Measurements from ENCODE around the gene SHROOM2.
"Not testable (repeated sequence)": the region's sequence is repeated elsewhere in the genome, so short reads cannot be mapped to it uniquely, and the experiment has no call there.

The SHROOM2 gene

GRCh38 chrX:9832811-9833210 is 46.6 kb downstream of the SHROOM2 start:
- no peak for DNase-seq

DNA sequence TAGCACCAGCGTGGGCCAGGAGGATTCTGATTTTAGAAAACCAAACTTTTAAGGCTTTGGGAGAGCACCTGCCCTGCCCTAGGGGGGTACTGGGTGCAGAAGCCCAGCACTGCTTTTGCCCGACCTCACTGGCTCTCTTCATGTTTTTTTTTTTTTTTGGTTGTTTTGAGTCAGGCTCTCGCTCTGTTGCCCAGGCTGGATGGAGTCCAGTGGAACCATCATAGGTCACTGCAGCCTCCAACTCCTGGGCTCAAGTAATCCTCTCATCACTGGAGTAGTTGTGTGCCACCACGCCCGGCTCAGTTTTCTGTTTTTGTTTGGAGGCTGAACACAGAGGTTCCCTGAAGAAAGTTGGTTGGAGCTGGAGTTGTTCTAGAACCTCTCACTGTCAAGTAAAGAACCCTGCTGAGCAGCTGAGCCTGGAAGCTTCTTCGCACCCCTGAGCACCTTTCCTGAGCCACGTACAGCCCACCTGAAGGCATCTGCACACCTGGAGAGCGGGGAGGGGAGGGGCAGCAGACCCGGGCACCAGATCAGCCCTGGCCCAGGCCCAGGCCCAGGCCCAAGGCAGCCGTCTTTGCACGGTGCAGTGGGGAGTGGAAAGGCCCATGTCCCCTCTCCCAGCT is 49.5 kb downstream of the SHROOM2 start:
- DNase-seq = no peak

GRCh38 chrX:9842541-9842940 is 56.3 kb downstream of the SHROOM2 start:
- DNase-seq = no peak

DNA sequence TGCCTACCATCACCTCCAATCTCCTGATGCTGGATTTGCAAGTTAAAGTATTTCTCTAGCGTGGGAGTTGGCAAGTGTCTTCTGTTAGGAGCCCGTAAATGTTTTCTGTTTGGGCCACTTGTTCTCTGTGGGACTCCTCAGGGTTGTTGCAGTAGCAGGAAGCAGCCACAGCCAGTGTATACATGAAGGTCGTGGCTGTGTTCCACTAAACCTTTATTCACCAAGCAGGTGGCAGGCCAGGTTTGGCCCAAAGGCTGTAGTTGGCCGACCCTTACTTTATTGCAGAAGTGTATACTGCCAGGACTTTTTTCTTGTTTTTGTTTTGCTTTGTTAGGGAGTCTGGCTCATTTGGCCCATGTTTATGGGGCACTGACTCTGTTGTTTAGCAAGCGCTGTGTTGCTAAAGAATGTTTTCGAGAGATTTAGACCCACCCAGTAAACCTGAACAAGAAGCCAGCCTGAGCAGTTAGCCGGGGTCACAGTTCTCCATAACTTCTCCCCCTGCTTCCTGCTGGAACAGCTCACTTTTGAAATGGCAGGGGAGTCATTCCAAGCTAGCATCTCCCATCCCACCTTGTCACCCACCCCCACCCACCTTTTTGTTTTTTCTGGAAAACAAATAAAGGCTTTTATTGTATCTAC is 58.8 kb downstream of the SHROOM2 start:
- no peak for DNase-seq

- DNase-seq = no peak
Observed at GRCh38 chrX:9845578-9845952, 59.3 kb downstream of the SHROOM2 start.

- DNase-seq = no peak
Observed at GRCh38 chrX:9846631-9847030, 60.4 kb downstream of the SHROOM2 start.

DNA sequence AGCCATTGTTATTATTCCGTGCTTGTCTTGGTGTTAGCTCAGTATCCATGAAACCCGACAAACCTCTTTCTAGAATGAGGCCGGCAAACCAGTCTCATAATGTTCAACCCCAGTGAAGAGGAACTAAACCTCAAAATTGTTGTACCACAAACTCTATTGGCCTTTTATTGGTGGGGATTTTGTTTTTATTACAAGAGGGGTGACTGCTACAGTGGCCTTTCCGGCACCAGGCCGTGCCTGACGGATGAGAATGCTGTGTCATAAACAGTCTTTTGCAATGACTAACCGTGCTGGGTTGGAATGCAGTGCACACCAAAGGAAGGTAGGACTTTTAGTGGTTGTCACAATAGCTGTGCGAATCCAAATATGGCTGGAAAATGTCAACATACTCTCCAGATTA is 60.8 kb downstream of the SHROOM2 start:
- no peak for DNase-seq

GRCh38 chrX:9848718-9849479 is 62.7 kb downstream of the SHROOM2 start:
- no peak for DNase-seq

GRCh38 chrX:9851890-9852289 is 65.7 kb downstream of the SHROOM2 start:
- no peak for DNase-seq

- no peak for DNase-seq
Observed at GRCh38 chrX:9853307-9853706, 67.1 kb downstream of the SHROOM2 start.

DNA sequence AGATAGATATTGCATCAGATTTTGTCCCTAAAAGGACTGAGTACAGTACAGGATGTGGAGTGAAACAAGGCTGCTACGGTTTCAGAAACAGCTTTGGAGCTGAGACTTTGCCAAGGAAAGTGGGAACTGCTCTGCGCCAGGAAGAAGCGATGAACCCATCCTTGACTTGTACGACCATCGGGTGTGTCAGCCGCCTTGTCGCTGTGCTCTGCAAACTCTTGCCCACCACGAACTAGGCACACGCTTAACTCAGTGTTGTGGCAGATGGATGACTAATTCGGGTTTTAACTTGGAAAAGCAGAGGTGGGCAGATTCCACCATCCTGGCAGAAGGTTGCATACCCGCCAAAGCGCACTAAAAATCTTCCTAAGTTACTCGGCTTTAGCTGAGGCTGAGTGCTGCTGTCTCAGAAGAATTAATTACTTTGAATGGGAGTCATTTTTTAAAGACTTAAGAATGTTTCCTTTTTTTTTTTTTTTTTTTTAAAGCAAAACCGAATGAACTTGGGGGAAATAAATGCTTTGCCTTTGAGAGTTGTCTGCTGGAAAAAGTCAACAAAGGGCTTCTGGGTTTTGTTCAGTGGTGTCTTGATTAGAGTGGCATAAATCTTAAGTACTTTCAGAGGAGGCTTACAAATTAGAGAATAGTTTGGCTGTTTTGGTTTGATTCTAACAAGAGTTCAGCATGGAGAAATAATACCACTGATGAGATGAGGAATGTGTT is 69.5 kb downstream of the SHROOM2 start:
- no peak for DNase-seq

DNA sequence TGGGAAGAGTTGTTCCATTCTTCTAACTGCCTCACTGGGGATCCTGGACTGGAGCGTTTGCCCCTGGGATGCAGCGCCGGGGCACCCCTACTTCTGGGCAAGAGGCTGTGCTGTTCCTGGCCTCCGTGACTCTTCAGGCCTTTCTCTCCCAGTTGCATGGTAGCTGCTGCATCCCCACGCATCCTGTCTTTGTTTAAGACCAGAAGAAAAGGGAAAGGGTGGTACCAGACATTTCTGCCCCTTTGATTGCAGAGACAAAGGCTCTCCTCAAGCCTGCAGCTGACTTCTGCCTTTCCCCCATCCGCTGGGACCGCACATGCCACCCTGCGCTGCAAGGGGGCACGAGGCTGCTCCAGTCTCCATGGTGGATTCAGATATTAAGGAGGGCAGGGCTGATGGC is 70.4 kb downstream of the SHROOM2 start:
- DNase-seq = no peak

DNA sequence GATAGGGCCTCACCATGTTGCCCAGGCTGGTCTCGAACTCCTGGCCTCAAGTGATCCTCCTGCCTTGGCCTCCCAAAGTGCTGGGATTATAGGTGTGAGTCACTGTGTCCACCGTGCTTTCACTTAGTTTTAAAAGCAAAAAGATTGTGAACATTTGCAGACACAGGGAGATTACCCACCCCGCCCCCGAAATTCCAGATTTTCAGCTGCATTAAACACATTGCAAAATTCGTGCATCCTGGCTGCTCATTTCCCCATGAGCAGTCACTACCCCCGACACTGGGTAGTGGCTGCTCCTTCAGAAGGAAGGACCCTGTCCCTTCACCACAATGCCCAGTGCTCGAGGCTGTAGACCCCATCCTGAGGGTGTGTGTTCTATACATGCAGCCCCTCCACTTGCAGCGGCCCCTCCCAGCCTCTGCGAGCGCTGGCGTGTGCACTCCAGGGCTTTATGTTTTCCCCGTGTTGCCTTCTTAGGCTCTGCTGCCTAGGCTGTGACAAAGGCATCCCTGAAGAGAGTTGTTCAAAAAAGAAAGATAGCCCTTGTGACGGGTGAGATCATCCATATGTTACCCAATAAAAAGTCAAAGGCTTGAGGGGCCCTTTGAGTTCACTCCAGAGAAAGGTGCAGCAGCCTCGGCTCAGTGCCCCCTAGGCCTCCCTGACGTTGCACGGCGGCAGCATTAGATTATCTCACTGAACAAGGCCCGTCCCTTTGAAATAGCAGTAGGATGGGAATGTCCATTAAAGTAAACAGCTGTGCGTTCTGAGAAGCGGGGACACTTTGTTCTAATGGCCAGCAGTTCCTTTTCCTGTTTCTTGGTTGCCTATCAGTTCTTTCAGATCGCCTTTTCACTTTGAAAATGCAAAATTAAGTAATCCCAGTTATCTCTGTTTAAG is 71.6 kb downstream of the SHROOM2 start:
- DNase-seq = no peak

- DNase-seq = not testable (repeated sequence)
Observed at GRCh38 chrX:9858684-9859083, 72.5 kb downstream of the SHROOM2 start.

GRCh38 chrX:9859711-9860555 is 73.7 kb downstream of the SHROOM2 start:
- DNase-seq = no peak

DNA sequence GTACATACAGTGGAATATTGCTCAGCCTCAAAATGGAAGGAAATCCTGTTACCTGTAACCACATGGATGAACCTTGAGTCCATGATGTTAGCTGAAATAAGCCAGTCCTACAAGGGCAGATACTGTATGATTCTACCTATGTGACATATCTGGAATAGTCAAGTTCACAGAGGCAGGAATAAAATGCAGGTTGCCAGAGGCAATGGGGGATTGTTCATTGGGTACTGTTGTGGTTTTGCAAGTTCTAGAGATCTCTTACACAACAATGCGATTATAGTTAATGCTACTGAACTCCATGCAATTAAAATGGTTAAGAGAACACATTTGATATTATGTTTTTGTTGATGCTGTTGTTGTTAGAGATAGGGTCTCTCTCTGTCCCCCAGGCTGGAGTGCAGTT is 74.6 kb downstream of the SHROOM2 start:
- no peak for DNase-seq

GRCh38 chrX:9861711-9862110 is 75.5 kb downstream of the SHROOM2 start:
- no peak for DNase-seq

DNA sequence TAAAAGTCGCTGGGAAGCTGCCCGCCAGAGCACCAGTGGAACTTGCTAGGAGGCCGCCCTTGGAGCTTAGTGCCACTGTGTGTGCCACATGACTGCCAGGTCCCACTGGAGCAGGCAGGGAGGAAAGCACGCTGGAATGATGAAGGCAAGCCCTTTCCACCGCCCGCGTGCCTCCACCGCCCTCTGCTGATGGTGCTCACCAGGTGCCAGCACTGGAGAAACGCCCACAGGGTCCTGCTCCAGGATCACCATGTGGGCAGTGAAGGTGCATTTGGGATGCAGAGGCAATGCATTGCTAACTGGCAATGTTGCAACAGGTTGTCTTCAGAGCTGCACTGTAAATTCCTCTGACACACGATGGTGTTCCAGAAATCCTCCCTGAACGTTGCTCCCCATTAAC is 76.3 kb downstream of the SHROOM2 start:
- no peak for DNase-seq

DNA sequence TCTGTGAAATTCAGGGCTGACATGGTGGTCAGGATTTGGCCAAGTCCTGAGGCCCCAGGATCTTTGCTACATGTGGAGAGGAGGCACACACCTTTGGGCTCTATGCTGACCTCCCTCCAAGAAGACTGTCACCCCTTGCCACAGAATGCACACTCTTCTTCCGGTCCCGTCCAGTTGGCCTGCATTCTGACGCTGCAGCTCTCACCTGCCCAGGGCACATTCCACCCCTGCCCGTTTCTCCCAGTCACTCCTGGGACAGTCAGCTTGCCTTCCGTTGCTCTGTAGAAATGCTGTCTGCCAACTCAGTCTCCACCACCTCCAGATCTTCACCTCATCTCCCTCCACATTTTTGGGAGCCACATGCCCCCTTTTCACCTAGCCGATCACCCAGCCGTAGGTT is 76.7 kb downstream of the SHROOM2 start:
- DNase-seq = no peak

DNA sequence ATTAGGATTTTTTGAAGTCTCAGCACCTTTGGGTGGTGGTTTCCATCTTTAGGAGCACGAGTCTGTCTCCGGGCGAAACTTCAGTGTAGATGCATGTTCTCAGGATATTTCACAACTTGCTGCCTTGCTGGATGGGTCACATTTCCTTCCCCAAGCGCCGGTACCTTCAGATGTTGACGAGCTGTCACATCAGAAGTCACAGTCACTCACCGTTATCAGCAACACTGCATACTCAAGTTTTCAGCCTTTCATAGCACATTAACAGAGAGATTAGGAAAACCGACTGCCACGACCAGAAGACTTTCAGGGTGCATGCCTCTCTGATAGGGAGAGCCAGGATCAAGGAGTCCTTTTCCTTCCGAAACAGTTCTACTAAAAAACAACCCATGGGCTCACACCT is 77.8 kb downstream of the SHROOM2 start:
- DNase-seq = no peak

- no peak for DNase-seq
Observed at GRCh38 chrX:9865804-9866472, 79.7 kb downstream of the SHROOM2 start.

Measured in right hindlimb (tissue), 1 donor.